Measurements from ENCODE around the gene AFDN. TPM values are rescaled to one million over a fixed set of nuclear protein-coding genes. Genes with fewer than 3 reads are reported as not detected.

The AFDN gene
- total RNA-seq, 1 experiment from 2014 or later, result 182 TPM

- no peak for TF ChIP-seq ESRRA (CRISPR knock-in tag; IDR thresholded peaks at IDR 0.05; ENCODE audit: borderline replicate concordance)
- no peak for TF ChIP-seq ZNF416 (CRISPR knock-in tag; IDR thresholded peaks at IDR 0.05)
- no peak for TF ChIP-seq ATF3 (CRISPR knock-in tag; conservative IDR thresholded peaks at IDR 0.05)
- no peak for TF ChIP-seq ZNF396 (CRISPR knock-in tag; IDR thresholded peaks at IDR 0.05; ENCODE audit: borderline replicate concordance)
- TF ChIP-seq TCF7 (CRISPR knock-in tag; IDR thresholded peaks at IDR 0.05; ENCODE audit: low read depth), result no peak
- TF ChIP-seq CREB1 (CRISPR knock-in tag; IDR thresholded peaks at IDR 0.05), result no peak
- TF ChIP-seq EMX1 (CRISPR knock-in tag; IDR thresholded peaks at IDR 0.05), result no peak
These were observed 15.3 kb downstream of the AFDN start (continued) for GRCh38 chr6:167841981-167842380.

- H3K27me3 Mint-ChIP-seq (ENCODE audit: low read depth), result no peaks in the 10 kb centered on the region
- H3K9me3 Mint-ChIP-seq, result no peaks in the 10 kb centered on the region
- DNase-seq (ENCODE audit: low spot score) (no peak), ATAC-seq (no peak)
- H3K4me3 Mint-ChIP-seq, result no peak overlapping the region
- no peaks in the 10 kb centered on the region for H3K36me3 Mint-ChIP-seq
- H3K27ac Mint-ChIP-seq, result peak overlapping the region; percentile 21; the same call in 1 of the 2 replicates
- CTCF ChIA-PET, result interaction anchor here (1.7 to 1.8 kb wide), 2 partner anchors 10 to 14 kb away, joined by 6 read pairs; no protein-coding TSS in a partner anchor
- POLR2A ChIA-PET, result no interaction called here
- H3K4me1 Mint-ChIP-seq, result peaks cover 35% of the 10 kb centered on the region
- TF ChIP-seq ZNF671 (CRISPR knock-in tag; IDR thresholded peaks at IDR 0.05), result no peak
- TF ChIP-seq SMAD4 (CRISPR knock-in tag; IDR thresholded peaks at IDR 0.05), result no peak
- TF ChIP-seq E2F5 (CRISPR knock-in tag; IDR thresholded peaks at IDR 0.05), result no peak
- TF ChIP-seq ESRRA (CRISPR knock-in tag; IDR thresholded peaks at IDR 0.05; ENCODE audit: borderline replicate concordance), result no peak
- TF ChIP-seq ARID4B (CRISPR knock-in tag; IDR thresholded peaks at IDR 0.05; ENCODE audit: borderline replicate concordance), result no peak
- TF ChIP-seq TEAD4 (CRISPR knock-in tag; IDR thresholded peaks at IDR 0.05), result no peak
- TF ChIP-seq IRF2 (CRISPR knock-in tag; IDR thresholded peaks at IDR 0.05; ENCODE audit: borderline replicate concordance, low read depth), result no peak
- no peak for TF ChIP-seq GTF2I (CRISPR knock-in tag; conservative IDR thresholded peaks at IDR 0.05)
- TF ChIP-seq ZNF532 (CRISPR knock-in tag; IDR thresholded peaks at IDR 0.05; ENCODE audit: borderline replicate concordance), result no peak
- no peak for TF ChIP-seq CTCF (IDR thresholded peaks at IDR 0.05)
- no peak for TF ChIP-seq ERG (CRISPR knock-in tag; IDR thresholded peaks at IDR 0.05)
- TF ChIP-seq AFF4 (CRISPR knock-in tag; IDR thresholded peaks at IDR 0.05; ENCODE audit: borderline replicate concordance), result no peak
- no peak for TF ChIP-seq ATF3 (CRISPR knock-in tag; conservative IDR thresholded peaks at IDR 0.05)
- no peak for TF ChIP-seq RELA (CRISPR knock-in tag; IDR thresholded peaks at IDR 0.05; ENCODE audit: borderline replicate concordance)
- TF ChIP-seq EMX1 (CRISPR knock-in tag; IDR thresholded peaks at IDR 0.05), result no peak
These were observed 15.7 kb downstream of the AFDN start for GRCh38 chr6:167842457-167842856.
